ENCODE data around the gene MOK. TPM values are rescaled to one million over a fixed set of nuclear protein-coding genes. Genes with fewer than 3 reads are reported as not detected.

Gene MOK
- total and polyA plus RNA-seq, 2 of the 4 experiments (the other 2 are of a cell fraction): 16.8 to 48.5 TPM

DNA sequence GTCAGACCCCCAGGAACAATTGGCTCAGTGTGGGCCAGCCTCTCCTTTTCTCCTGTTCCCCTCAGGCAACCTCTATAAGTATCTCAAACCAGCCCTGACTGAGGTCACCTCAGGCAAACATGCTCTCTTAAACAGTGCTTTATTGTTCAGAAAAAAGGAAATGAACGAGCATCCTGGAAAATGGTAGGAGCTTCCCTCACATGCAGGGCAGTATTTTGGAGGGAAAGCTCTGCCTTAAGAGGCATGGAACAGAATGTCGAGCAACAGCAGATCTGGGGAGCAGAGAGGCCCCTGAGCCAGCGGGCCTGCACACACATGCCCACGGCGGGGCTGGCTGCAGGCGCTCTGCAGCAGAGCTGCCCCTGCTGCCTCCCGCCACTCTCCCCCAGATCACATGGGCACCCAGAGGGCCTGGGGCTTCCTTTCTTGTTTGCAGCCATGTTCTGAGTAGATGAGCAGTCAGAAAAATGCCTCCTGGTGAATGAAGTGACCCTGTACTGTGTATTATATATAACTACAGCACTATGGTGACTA lies 42.0 kb downstream of the MOK start:
- H3K4ac ChIP-seq (ENCODE audit: low read depth, low read length): peak overlapping the region; percentile 79
- 0 out of 2 replicates have a peak overlapping the region, but pooled peaks have one; percentile 49 for H3K56ac ChIP-seq (ENCODE audit: extremely low read depth, insufficient read depth, low read length)
- peak overlapping the region; percentile 52; the same call in 1 of the 2 replicates for H2BK20ac ChIP-seq (ENCODE audit: low read depth, low read length)
- CTCF ChIA-PET: no interaction called here
- H3K27me3 ChIP-seq (ENCODE audit: control insufficient read depth, insufficient read depth, low read length): no peaks in the 10 kb centered on the region
- dilution Hi-C loops (cut with HindIII; ENCODE audit: low sequenced_read_pairs, unreplicated experiment) (no loop called here), in situ Hi-C loops (cut with MboI; ENCODE audit: low sequenced_read_pairs) (no loop called here), intact Hi-C loops (cut with micrococcal nuclease) (no loop called here)
- no TSS peak for BruUV-seq (replicated peaks)
- H3K4me3 ChIP-seq (ENCODE audit: insufficient read depth, low read depth, low read length): no peak overlapping the region
- H3K36me3 ChIP-seq (ENCODE audit: control insufficient read depth, insufficient read depth, low read length): no peaks in the 10 kb centered on the region
- peak overlapping the region; percentile 86 for H2BK5ac ChIP-seq (ENCODE audit: low read depth, low read length, poor library complexity, severe bottlenecking)
- H3K27ac ChIP-seq (ENCODE audit: insufficient read depth, low read length): peak overlapping the region; percentile 53
- 0 out of 4 replicates have a peak, but pooled peaks cover 0 to 2% of the 10 kb centered on the region in 2 experiments for H3K79me1 ChIP-seq (ENCODE audit: low read depth in 1 of 2, low read length in 2 of 2)
- peaks cover 8% of the 10 kb centered on the region for H3K4me1 ChIP-seq (ENCODE audit: control insufficient read depth, insufficient read depth, low read length)
- H2AFZ ChIP-seq (replicated peaks; ENCODE audit: low read length, poor library complexity): peak overlapping the region; percentile 78
- DNase-seq (peak; percentile 60), ATAC-seq (ENCODE audit: low read depth) (peak; percentile 79)
- H3K9ac ChIP-seq (ENCODE audit: low read depth, low read length): 0 out of 2 replicates have a peak overlapping the region, but pooled peaks have one; percentile 35
- H4K8ac ChIP-seq (ENCODE audit: low read depth in 2 of 2, low read length in 2 of 2): peak overlapping the region; percentile 52 to 86
- H3K9me3 ChIP-seq (ENCODE audit: control insufficient read depth, insufficient read depth, low read length): no peaks in the 10 kb centered on the region
- H3K4me2 ChIP-seq (ENCODE audit: low read depth, low read length): no peak overlapping the region
- peak overlapping the region; percentile 36; the same call in 1 of the 2 replicates for H4K5ac ChIP-seq (ENCODE audit: low read depth, low read length)
- H4K91ac ChIP-seq (ENCODE audit: insufficient read depth, low read depth, low read length): peak overlapping the region; percentile 53; the same call in 1 of the 2 replicates
- no peaks in the 10 kb centered on the region for H4K20me1 ChIP-seq (ENCODE audit: insufficient read depth, low read length)
- WGBS, 2 experiments (ENCODE audit: extremely low coverage in 2 of 2, insufficient read length in 1 of 2): 28% methylated on average over 4 of the region's 7 CpGs; no CpG with 5 or more reads in 1 of the 2 experiments
- peak overlapping the region; percentile 1; the same call in 1 of the 2 replicates for H3K18ac ChIP-seq (ENCODE audit: low read depth, low read length)
- peak overlapping the region; percentile 75; the same call in 1 of the 2 replicates for H2AK5ac ChIP-seq (ENCODE audit: low read depth, low read length)
- H3K14ac ChIP-seq (replicated peaks; ENCODE audit: low read depth, low read length): peak overlapping the region; percentile 70; the same call in 1 of the 2 replicates
- peak overlapping the region; percentile 7 for H2BK120ac ChIP-seq (ENCODE audit: low read depth, low read length)
- TF ChIP-seq, protein P1, sequence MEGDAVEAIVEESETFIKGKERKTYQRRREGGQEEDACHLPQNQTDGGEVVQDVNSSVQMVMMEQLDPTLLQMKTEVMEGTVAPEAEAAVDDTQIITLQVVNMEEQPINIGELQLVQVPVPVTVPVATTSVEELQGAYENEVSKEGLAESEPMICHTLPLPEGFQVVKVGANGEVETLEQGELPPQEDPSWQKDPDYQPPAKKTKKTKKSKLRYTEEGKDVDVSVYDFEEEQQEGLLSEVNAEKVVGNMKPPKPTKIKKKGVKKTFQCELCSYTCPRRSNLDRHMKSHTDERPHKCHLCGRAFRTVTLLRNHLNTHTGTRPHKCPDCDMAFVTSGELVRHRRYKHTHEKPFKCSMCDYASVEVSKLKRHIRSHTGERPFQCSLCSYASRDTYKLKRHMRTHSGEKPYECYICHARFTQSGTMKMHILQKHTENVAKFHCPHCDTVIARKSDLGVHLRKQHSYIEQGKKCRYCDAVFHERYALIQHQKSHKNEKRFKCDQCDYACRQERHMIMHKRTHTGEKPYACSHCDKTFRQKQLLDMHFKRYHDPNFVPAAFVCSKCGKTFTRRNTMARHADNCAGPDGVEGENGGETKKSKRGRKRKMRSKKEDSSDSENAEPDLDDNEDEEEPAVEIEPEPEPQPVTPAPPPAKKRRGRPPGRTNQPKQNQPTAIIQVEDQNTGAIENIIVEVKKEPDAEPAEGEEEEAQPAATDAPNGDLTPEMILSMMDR (conservative IDR thresholded peaks at IDR 0.05; ENCODE audit: low read depth, low read length): no peak
- TF ChIP-seq CHD1 (IDR thresholded peaks at IDR 0.05; ENCODE audit: low read depth, low read length): no peak
- TF ChIP-seq RFX5 (IDR thresholded peaks at IDR 0.05; ENCODE audit: low read depth, low read length): no peak
- no peak for TF ChIP-seq NFE2L2 (IDR thresholded peaks at IDR 0.05; ENCODE audit: low read depth, low read length)
- TF ChIP-seq, protein P2, sequence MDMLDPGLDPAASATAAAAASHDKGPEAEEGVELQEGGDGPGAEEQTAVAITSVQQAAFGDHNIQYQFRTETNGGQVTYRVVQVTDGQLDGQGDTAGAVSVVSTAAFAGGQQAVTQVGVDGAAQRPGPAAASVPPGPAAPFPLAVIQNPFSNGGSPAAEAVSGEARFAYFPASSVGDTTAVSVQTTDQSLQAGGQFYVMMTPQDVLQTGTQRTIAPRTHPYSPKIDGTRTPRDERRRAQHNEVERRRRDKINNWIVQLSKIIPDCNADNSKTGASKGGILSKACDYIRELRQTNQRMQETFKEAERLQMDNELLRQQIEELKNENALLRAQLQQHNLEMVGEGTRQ (IDR thresholded peaks at IDR 0.05; ENCODE audit: low read depth, low read length): peak; percentile 2; the same call in 1 of the 2 replicates
- H3K9me1 ChIP-seq (ENCODE audit: insufficient read depth, low read length): 0 out of 2 replicates have a peak, but pooled peaks cover 5% of the 10 kb centered on the region
- POLR2A ChIA-PET (ENCODE audit: unreplicated experiment): interaction anchor here (0.6 kb wide), 1 partner anchor 117 kb away, joined by 7 read pairs; no protein-coding TSS in a partner anchor
- peak overlapping the region; percentile 72; the same call in 2 of the 3 replicates for H2BK15ac ChIP-seq (ENCODE audit: low read depth, low read length)
- H3K23ac ChIP-seq (ENCODE audit: low read depth, low read length): peak overlapping the region; percentile 60; the same call in 1 of the 2 replicates
- peak overlapping the region; percentile 94 for H2AK9ac ChIP-seq (replicated peaks; ENCODE audit: low read depth, low read length, poor library complexity)
